H7 (cell line): Measurements from ENCODE around the gene THY1. TPM values are rescaled to one million over a fixed set of nuclear protein-coding genes. Genes with fewer than 3 reads are reported as not detected.

Experiments
- DNase-seq: peaks from one replicate; pipeline ENCODE4 v3.0.0; 2012
- H3K27me3 ChIP-seq: 2 replicates; pipeline ENCODE4 v1.6.0; 2011; ENCODE audit warnings: mild to moderate bottlenecking, low read length; ENCODE audit not compliant: control insufficient read depth, insufficient read depth
- H3K36me3 ChIP-seq: replicated peaks from 2 replicates; pipeline ENCODE4 v1.5.1; 2011; ENCODE audit warnings: low read length; ENCODE audit not compliant: control insufficient read depth, insufficient read depth
- H3K4me3 ChIP-seq: 2 replicates; pipeline ENCODE4 v1.5.1; 2011; ENCODE audit warnings: low read depth, mild to moderate bottlenecking, control low read depth, low read length, moderate library complexity; ENCODE audit not compliant: insufficient read depth
- total RNA-seq: library from RNA; depleted of rRNA; stranded (reverse); fragments of >200 nt; shearing (Covaris generic); gene quantifications from 2 replicates; pipeline ENCODE4 v1.2.3, GENCODE V29; 2014; rRNA removed

The THY1 gene
- total RNA-seq, 1 experiment from 2014 or later: 319 TPM

DNA sequence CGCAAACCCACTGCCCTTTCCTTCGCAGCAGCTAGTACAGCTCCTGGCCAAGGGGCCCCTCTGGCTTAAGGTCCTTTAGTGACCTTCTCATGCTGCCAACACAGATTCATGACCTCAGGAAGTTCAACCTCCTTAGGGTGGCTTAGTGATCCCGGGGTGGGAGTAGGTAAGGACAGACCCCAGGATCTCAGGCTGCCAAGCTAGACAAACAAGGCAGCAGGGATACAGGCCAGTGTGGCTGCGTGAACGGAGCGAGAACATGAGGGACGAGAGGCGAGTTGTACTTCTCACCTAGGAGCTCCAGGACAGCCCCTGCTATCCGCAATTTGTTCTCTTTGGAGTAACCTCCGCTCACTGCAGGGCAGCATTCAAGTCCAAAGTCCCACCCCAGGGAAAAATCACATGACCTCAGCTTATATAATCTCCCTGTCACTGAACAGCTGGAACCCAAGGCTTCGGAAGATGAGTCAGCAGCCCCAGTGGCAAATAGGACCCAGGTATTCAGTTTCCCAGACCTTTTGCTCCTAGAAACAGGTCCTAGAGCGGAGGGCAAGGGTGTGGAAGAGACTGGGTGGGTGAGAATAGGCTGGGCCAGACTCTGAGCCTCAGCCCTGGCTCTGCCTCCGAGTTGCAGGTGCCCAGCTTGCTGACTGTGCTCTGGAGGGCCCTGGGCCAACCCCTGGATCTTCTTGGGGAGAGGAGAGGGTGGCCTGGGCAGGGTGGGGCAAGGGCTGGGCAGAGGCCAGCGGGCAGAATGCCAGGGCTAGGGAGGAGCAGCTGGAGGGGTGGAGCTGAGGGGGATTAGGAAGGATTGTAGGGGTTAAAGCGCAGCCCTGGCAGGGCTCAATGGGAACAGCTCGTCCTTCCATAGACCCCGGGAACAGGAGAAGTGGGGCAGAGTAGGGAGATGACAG lies 54.6 kb downstream of the THY1 start:
- DNase-seq: no peak
- H3K4me3 ChIP-seq: no peak overlapping the region
- no peaks in the 10 kb centered on the region for H3K36me3 ChIP-seq
- H3K27me3 ChIP-seq: peaks cover 21% of the 10 kb centered on the region

DNA sequence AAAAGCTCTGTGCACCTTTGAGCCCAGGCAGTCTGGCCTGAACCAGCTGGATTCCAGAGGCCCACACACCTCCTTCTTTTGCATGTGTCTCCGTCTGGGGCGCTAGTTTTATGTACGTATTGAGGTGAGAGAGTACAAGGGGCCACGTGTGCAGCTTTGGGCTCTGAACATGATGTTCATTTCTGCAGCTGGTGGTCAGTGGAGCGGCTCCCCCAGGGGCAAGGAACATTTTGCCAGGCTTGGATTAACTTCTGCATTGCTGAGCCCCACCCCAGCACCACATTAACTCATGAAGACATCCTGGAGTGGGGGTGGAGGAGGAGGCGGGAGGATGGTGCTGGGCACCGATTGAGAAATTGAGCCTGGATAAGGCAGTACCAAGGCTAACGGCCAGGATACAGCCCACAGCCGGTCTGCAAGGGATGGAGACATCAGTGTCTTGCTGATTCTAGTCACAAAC lies 55.3 kb downstream of the THY1 start:
- no peak for DNase-seq
- Histone ChIP-seq H3K4me3 (no peak overlapping the region), H3K27me3 (peaks cover 28% of the 10 kb centered on the region), H3K36me3 (no peaks in the 10 kb centered on the region)

Other genes with a start within 250 kb of the THY1 start
- gene NHERF4, start 237.7 kb downstream of the THY1 start, total RNA-seq: not detected in 2 replicates
- 16.1 and 23.6 TPM in 2 replicates for gene CBL, start 216.8 kb downstream of the THY1 start, total RNA-seq
- gene MCAM, start 106.0 kb downstream of the THY1 start, total RNA-seq: 45.5 and 59.3 TPM in 2 replicates
- 26.4 and 28.9 TPM in 2 replicates for gene RNF26, start 88.6 kb downstream of the THY1 start, total RNA-seq
- gene C1QTNF5, start 82.3 kb downstream of the THY1 start, total RNA-seq: 2.1 TPM in 2 replicates
- gene MFRP, start 76.5 kb downstream of the THY1 start, total RNA-seq: not detected in 2 replicates
- 2.7 and 2.8 TPM in 2 replicates for gene USP2, start 41.5 kb downstream of the THY1 start, total RNA-seq